ENCODE data around the gene CDH23. TPM values are rescaled to one million over a fixed set of nuclear protein-coding genes. Genes with fewer than 3 reads are reported as not detected.

CDH23 gene
- total and polyA plus RNA-seq, 10 of the 15 experiments (the other 5 are each of a cell fraction or from before 2014, with no cell fraction given): 0.09 to 0.40 (median 0.15) TPM; not detected in 1

- no peak for TF ChIP-seq NR2C2 (IDR thresholded peaks at IDR 0.05; ENCODE audit: borderline replicate concordance, control insufficient read depth, insufficient read length, low read depth)
- TF ChIP-seq FOS (IDR thresholded peaks at IDR 0.05; ENCODE audit: borderline replicate concordance, extremely low read depth, insufficient read length): no peak
- no peak for TF ChIP-seq KLF5 (IDR thresholded peaks at IDR 0.05; ENCODE audit: partially characterized antibody)
- no peak for TF ChIP-seq ZSCAN29 (IDR thresholded peaks at IDR 0.05)
Measured at GRCh38 chr10:71513936-71514335, 117.2 kb downstream of the CDH23 start (continued).

- Histone ChIP-seq H2AFZ (ENCODE audit: control insufficient read depth, low read depth, low read length) (no peak overlapping the region), H3K9me3 (replicated peaks; ENCODE audit: control insufficient read depth, insufficient read depth, low read length) (no peaks in the 10 kb centered on the region), H3K79me2 (ENCODE audit: control insufficient read depth, insufficient read depth, low read length) (no peaks in the 10 kb centered on the region), H3K36me3 (ENCODE audit: control insufficient read depth in 2 of 2, insufficient read depth in 2 of 2, low read length in 1 of 2) (no peaks in the 10 kb centered on the region), H3K4me3 (no peak overlapping the region), H3K9ac (ENCODE audit: control insufficient read depth, insufficient read depth, low read length) (no peak overlapping the region), H4K20me1 (ENCODE audit: control insufficient read depth, insufficient read depth) (no peaks in the 10 kb centered on the region), H3K27ac (ENCODE audit: control insufficient read depth, insufficient read depth) (no peak overlapping the region), H3K4me1 (ENCODE audit: control insufficient read depth, insufficient read depth, low read length) (no peaks in the 10 kb centered on the region), H3K4me2 (ENCODE audit: control insufficient read depth, insufficient read depth) (no peak overlapping the region), H3K27me3 (replicated peaks in 1 of 2; ENCODE audit: control insufficient read depth in 2 of 2, insufficient read depth in 2 of 2, low read length in 1 of 2) (no peaks in the 10 kb centered on the region; a peak in 3 of 4 replicates)
- ChIA-PET POLR2A (no interaction called here), SMC1A (ENCODE audit: uncharacterized antibody, unreplicated experiment) (interaction anchor here (0.8 kb wide), 1 partner anchor 19 kb away, joined by 3 read pairs; no protein-coding TSS in a partner anchor), CTCF (interaction anchor here (1.0 to 1.1 kb wide), 2 partner anchors 25 to 55 kb away, joined by 3 read pairs; no protein-coding TSS in a partner anchor), RAD21 (ENCODE audit: unreplicated experiment) (no interaction called here)
- DNase-seq (ENCODE audit: low read depth, low spot score): no peak
- in situ Hi-C loops (cut with MboI) (no loop called here), intact Hi-C loops (cut with micrococcal nuclease; ENCODE audit: unreplicated experiment) (no loop called here)
- no peak for FAIRE-seq
- ATAC-seq: no peak
- no TSS peak for BruUV-seq (replicated peaks)
- TF ChIP-seq WRNIP1 (IDR thresholded peaks at IDR 0.05; ENCODE audit: borderline replicate concordance, low read depth, low read length) (no peak), E4F1 (IDR thresholded peaks at IDR 0.05; ENCODE audit: borderline replicate concordance, partially characterized antibody) (no peak), USF2 (IDR thresholded peaks at IDR 0.05; ENCODE audit: borderline replicate concordance, low read depth, low read length) (no peak), IKZF1 (conservative IDR thresholded peaks at IDR 0.05) (no peak), IKZF2 (IDR thresholded peaks at IDR 0.05) (no peak), CBX5 (IDR thresholded peaks at IDR 0.05; ENCODE audit: low read depth) (no peak), EGR1 (IDR thresholded peaks at IDR 0.05; ENCODE audit: borderline replicate concordance in 1 of 2, low read depth in 2 of 2, low read length in 2 of 2) (no peak), PBX3 (IDR thresholded peaks at IDR 0.05; ENCODE audit: insufficient replicate concordance, low read depth, low read length) (no peak), IRF4 (IDR thresholded peaks at IDR 0.05; ENCODE audit: low read depth, low read length) (no peak), BRCA1 (IDR thresholded peaks at IDR 0.05; ENCODE audit: low read depth, low read length) (no peak), BMI1 (IDR thresholded peaks at IDR 0.05; ENCODE audit: borderline replicate concordance) (no peak), ZNF622 (IDR thresholded peaks at IDR 0.05) (no peak), POU2F2 (IDR thresholded peaks at IDR 0.05; ENCODE audit: borderline replicate concordance, low read depth, low read length) (no peak), RFX5 (IDR thresholded peaks at IDR 0.05; ENCODE audit: low read depth, low read length) (no peak), NRF1 (conservative IDR thresholded peaks at IDR 0.05; ENCODE audit: low read depth, low read length) (no peak)
Measured at GRCh38 chr10:71515531-71516172, 118.9 kb downstream of the CDH23 start.

Data from GM12878 (cell line).